ENCODE data around the gene ADAMTSL5. TPM values are rescaled to one million over a fixed set of nuclear protein-coding genes. Genes with fewer than 3 reads are reported as not detected.
A peak's percentile ranks its signal among the peaks of the same experiment; 100 is the strongest.

Gene ADAMTSL5, protein sequence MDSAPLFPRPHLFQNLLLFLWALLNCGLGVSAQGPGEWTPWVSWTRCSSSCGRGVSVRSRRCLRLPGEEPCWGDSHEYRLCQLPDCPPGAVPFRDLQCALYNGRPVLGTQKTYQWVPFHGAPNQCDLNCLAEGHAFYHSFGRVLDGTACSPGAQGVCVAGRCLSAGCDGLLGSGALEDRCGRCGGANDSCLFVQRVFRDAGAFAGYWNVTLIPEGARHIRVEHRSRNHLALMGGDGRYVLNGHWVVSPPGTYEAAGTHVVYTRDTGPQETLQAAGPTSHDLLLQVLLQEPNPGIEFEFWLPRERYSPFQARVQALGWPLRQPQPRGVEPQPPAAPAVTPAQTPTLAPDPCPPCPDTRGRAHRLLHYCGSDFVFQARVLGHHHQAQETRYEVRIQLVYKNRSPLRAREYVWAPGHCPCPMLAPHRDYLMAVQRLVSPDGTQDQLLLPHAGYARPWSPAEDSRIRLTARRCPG
- total RNA-seq (2022) (11.1 and 13.7 TPM in 2 replicates), Bru-seq, nascent RNA (percentile 46 among the genes with signal in this experiment), BruChase-seq, experiment 1, labeled RNA remaining after a 6-hour chase (percentile 59 among the genes with signal in this experiment), BruChase-seq, experiment 2, labeled RNA remaining after a 2-hour chase (percentile 53 among the genes with signal in this experiment)
- long read RNA-seq, partial matches to known transcripts, result 1 of 22 reads
- long read RNA-seq, other reads (novel, unspliced or antisense), result 20 of 22 reads

DNA sequence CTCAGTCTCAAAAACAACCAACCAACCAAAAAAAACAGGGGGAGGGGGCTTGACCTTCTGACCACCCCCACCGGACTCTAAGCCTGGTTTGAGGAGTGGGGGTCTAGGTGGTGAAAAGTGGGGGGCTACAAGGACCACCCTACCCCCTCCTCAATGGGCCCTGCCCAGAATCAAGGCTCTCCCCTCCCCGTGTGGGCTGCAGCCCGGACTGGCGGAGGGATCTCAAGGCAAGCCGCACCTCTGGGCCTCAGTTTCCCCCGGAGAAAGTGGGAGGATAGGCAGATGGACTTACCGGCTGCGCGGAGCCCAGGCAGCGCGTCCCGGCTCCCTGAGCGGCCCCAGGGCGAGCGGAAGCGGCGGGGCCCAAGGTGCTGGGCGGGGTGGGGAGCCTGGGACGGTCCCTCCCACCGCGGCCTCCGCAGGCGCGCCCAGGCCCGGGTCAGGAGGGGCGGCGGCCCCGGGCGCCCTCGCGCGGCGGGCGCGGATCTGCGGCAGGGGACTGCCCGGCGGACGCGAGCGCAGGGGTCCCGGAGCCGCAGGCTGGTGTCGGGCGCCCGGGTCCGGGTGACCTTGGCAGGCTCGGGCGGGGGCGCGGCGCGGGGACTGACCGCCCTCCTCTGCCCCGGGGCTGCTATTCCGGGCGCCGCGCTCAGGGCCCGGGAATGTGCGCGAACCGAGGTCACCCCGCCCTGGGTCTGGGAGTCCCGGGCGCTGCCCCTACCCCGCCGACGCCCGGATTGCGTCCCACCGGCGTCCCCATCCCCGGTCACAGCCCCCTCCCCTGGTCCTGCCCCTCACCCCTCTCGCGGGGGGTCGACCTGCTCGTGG, at the start of gene ADAMTSL5:
Gene ADAMTSL5, minus strand, starts transcription at position 349 of the 828 bp plus-strand sequence. CDS start 2,076 bp downstream, outside the sequence.
- intact Hi-C loops (cut with micrococcal nuclease), result loop anchor here (1.0 to 5.0 kb wide), 3 partner anchors 48 to 236 kb away; partner anchors contain the start of genes FAM174C and RPS15
- Mint-ChIP-seq H3K4me1 (ENCODE audit: insufficient read depth, unreplicated experiment) (peaks cover 6% of the 10 kb centered on the region), H3K4me3 (ENCODE audit: unreplicated experiment) (peak within 1 kb of the TSS; percentile 75), H3K27ac (ENCODE audit: low read depth, unreplicated experiment) (no peak within 1 kb of the TSS), H3K36me3 (ENCODE audit: insufficient read depth, unreplicated experiment) (peaks cover 2% of the 10 kb centered on the region), H3K9me3 (ENCODE audit: unreplicated experiment) (no peaks in the 10 kb centered on the region), H3K27me3 (ENCODE audit: insufficient read depth, unreplicated experiment) (no peaks in the 10 kb centered on the region)
- CTCF ChIA-PET, result interaction anchor here (0.6 kb wide), 1 partner anchor 1059 kb away, joined by 3 read pairs; no protein-coding TSS in a partner anchor
- POLR2A ChIA-PET, result interaction anchor here (0.6 to 0.7 kb wide), 2 partner anchors 91 to 977 kb away, joined by 4 read pairs; no protein-coding TSS in a partner anchor
- TF ChIP-seq, protein P1, sequence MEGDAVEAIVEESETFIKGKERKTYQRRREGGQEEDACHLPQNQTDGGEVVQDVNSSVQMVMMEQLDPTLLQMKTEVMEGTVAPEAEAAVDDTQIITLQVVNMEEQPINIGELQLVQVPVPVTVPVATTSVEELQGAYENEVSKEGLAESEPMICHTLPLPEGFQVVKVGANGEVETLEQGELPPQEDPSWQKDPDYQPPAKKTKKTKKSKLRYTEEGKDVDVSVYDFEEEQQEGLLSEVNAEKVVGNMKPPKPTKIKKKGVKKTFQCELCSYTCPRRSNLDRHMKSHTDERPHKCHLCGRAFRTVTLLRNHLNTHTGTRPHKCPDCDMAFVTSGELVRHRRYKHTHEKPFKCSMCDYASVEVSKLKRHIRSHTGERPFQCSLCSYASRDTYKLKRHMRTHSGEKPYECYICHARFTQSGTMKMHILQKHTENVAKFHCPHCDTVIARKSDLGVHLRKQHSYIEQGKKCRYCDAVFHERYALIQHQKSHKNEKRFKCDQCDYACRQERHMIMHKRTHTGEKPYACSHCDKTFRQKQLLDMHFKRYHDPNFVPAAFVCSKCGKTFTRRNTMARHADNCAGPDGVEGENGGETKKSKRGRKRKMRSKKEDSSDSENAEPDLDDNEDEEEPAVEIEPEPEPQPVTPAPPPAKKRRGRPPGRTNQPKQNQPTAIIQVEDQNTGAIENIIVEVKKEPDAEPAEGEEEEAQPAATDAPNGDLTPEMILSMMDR (IDR thresholded peaks at IDR 0.05; ENCODE audit: unreplicated experiment), result peak; percentile 20
- DNase-seq (ENCODE audit: unreplicated experiment), result peak; percentile 74
- no TSS peak for BruUV-seq (replicated peaks)

DNA sequence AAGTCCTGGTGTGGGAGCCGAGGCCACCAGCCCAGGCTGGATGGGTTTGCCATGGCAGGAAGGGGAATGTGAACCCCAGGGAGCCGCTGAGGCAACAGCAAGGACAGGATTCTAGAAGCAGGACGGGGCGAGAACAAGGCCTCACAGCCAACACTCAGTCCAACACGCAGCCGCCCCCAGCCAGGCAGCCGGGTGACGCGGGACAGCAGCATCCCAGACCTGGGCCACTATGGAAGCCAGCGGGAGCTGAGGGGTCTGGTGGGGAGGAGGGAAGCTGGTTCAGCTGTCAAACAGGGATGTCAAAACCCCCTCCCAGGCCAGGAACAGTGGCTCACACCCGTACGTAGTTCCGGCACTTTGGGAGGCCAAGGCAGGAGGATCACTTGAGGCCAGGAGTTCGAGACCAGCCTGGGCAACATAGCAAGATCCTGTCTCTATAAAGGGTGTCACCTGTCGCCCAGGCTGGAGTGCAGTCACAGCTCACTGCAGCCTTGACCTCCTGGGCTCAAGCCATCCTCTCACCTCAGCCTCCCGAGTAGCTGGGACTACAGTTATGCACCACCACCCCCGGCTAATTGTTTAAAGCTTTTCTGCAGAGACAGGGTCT, 48.5 kb upstream of the ADAMTSL5 start:
- no peaks in the 10 kb centered on the region for H3K27me3 Mint-ChIP-seq (ENCODE audit: insufficient read depth, unreplicated experiment)
- H3K9me3 Mint-ChIP-seq (ENCODE audit: unreplicated experiment), result no peaks in the 10 kb centered on the region
- POLR2A ChIA-PET, result no interaction called here
- no peaks in the 10 kb centered on the region for H3K4me1 Mint-ChIP-seq (ENCODE audit: insufficient read depth, unreplicated experiment)
- BruUV-seq (replicated peaks), result no TSS peak
- TF ChIP-seq, protein P1 (IDR thresholded peaks at IDR 0.05; ENCODE audit: unreplicated experiment), result no peak
- peaks cover 4% of the 10 kb centered on the region for H3K36me3 Mint-ChIP-seq (ENCODE audit: insufficient read depth, unreplicated experiment)
- intact Hi-C loops (cut with micrococcal nuclease), result no loop called here
- CTCF ChIA-PET, result interaction anchor here (0.5 kb wide), 1 partner anchor 23 kb away, joined by 3 read pairs; no protein-coding TSS in a partner anchor
- no peak for DNase-seq (ENCODE audit: unreplicated experiment)
- no peak overlapping the region for H3K27ac Mint-ChIP-seq (ENCODE audit: low read depth, unreplicated experiment)
- H3K4me3 Mint-ChIP-seq (ENCODE audit: unreplicated experiment), result no peak overlapping the region

DNA sequence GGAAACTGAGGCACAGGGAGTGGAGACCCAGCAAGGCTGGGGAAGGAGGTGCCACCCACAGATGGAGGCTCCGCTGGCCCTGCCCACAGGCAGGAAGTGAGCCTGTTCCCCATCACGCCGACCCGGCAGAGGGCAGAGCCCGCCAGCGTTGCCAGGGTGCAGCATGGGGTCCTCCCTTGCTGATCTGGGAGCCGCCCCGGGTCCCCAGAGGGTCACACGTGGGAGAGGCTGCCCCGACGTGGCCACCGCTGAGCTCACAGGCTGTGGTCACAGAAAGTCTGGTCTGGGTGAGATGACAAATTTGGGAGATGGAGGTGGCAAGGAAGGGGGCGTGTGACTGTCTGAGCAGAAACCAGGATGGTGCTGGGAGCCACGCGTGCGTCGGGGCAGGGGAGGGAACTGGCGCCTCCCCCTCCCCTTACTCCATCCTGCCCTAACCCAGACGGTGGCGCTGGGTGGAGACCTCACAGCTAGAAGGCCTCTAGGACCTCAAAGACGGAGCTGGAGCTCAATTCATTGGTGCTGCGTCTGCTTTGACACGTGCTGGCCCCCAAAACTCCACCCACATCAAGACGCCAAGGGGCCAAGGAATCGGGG, 47.6 kb upstream of the ADAMTSL5 start:
- intact Hi-C loops (cut with micrococcal nuclease), result no loop called here
- BruUV-seq (replicated peaks), result no TSS peak
- Mint-ChIP-seq H3K9me3 (ENCODE audit: unreplicated experiment) (no peaks in the 10 kb centered on the region), H3K36me3 (ENCODE audit: insufficient read depth, unreplicated experiment) (peaks cover 3% of the 10 kb centered on the region), H3K4me1 (ENCODE audit: insufficient read depth, unreplicated experiment) (no peaks in the 10 kb centered on the region), H3K27ac (ENCODE audit: low read depth, unreplicated experiment) (no peak overlapping the region), H3K27me3 (ENCODE audit: insufficient read depth, unreplicated experiment) (no peaks in the 10 kb centered on the region), H3K4me3 (ENCODE audit: unreplicated experiment) (no peak overlapping the region)
- no peak for DNase-seq (ENCODE audit: unreplicated experiment)
- TF ChIP-seq, protein P1 (IDR thresholded peaks at IDR 0.05; ENCODE audit: unreplicated experiment), result no peak
- ChIA-PET CTCF (no interaction called here), POLR2A (no interaction called here)

Measured in MCF 10A (cell line).